Colon (tissue), 2 donors: ENCODE measurements around the gene MYRIP.
"Not testable (repeated sequence)": the region's sequence is repeated elsewhere in the genome, so short reads cannot be mapped to it uniquely, and the experiment has no call there.

ENCODE experiments used
- FAIRE-seq: peaks from 2 replicates; lab custom pipeline; 2012; peaks lifted over from hg19 to GRCh38; lab: Jason Lieb, UNC
- donor health status: control.
- donor health status: control.

Gene MYRIP

GRCh38 chr3:40037582-40037981 is 228.2 kb downstream of the MYRIP start:
- no peak for FAIRE-seq

GRCh38 chr3:40042752-40043443 is 233.5 kb downstream of the MYRIP start:
- no peak for FAIRE-seq

GRCh38 chr3:40043444-40043755 is 234.0 kb downstream of the MYRIP start:
- no peak for FAIRE-seq

- no peak for FAIRE-seq
Measured at GRCh38 chr3:40044487-40044886, 235.1 kb downstream of the MYRIP start.

DNA sequence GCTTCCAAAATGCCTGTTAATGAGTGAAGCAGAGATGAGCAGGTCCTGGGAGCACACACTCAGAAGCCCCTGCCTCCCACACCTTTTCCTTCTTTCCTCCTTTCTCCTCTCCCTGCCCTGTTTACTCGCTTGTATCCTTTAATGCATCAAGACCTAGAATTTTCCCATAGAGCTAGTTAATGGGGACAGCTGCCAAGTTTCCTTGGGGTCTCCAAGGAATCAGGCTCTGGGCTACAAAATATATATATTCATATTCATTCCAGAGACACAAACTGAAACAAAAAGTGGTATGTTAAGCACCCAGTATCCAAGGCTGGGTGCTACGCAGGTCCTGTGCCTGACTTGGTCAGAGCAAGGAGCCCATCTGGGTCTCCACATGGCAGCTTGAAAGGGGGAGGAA is 235.6 kb downstream of the MYRIP start:
- FAIRE-seq: no peak

DNA sequence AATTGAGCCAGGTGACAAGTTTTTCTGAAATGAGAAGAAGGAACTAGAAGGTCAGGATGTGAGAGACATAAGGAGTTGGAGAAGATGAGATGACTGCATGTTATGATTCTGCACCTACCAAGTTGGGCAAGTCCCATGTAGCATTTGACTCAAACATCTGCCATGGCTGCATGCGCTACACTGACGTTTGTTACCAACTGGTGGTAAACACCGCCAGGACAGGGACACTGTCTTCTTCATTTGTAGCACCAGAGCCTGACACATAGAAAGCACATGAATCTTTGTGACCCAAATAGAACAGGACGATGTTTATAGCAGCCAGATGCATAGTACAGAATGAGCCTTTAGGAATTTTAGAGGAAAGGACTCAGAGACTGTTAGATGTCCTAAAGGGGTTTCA is 236.7 kb downstream of the MYRIP start:
- no peak for FAIRE-seq

GRCh38 chr3:40047406-40047805 is 238.0 kb downstream of the MYRIP start:
- FAIRE-seq: no peak

DNA sequence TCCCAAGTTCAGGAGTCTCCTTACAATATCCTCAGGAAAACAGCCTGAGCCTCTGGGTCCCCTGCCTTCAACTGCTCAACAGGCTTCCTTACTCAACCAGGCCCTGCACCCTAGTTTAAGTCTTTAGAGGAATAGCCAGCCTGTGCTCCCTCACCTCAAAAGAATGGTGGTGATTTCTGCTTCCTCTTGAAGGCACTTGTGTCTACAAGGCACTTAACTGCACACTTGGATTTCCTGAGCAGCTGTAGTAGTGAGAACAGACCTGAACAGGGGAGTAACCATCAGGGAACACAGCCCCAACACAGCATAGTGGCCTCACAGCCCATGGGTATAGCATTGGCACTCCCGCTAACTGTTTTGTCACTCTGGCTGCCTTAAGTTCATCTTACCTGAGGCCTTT is 244.3 kb downstream of the MYRIP start:
- FAIRE-seq: no peak

DNA sequence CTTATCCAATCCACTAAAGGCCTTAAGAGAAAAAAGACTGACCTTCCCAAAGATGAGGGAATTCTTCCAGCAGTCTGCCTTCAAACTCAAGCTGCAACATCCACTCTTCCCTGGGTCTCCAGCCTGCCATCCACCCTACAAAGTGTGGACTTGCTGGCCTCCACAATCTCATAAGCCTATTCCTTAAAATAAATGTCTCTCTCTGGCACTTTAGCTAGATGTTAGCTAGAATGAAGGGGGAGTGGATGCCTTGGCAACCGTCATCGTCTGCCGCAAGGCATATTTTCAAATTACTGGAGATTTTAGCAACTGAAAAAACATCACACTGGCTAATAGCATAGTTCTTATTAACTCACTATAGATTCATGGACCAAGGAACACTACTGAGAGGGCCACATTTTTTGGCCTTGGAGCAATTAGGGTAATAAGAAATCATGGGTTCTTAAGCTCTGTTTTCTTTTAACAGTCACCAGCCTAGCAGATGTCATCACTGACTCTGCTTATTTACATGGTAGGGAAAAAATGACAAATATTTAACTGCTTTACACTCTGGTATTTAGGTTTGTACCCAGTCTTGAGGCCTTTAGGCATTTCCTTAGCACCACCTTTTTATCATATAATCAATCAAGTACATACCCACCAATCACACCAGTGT is 245.3 kb downstream of the MYRIP start:
- no peak for FAIRE-seq

- FAIRE-seq: no peak
Measured at GRCh38 chr3:40055361-40055760, 246.0 kb downstream of the MYRIP start.

DNA sequence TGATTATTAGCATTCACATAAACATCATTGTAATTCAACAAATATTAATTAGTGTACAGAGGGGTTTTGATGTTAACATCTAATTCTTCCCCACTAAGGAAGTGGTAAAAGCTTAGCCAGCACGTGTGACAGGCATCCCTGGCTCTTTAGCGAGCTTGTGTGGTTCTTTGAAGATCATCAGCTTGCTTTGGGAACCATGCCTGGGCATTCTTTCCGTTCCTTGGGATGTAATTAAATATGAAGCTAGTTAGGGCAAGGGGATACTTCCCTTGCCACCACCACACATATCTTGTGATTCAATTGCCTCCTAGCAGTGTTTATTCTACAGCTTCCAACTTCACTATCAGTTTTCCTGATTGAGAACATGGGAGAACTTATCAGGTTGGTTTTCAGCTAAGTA is 246.5 kb downstream of the MYRIP start:
- no peak for FAIRE-seq

- no peak for FAIRE-seq
Measured at GRCh38 chr3:40057077-40057476, 247.7 kb downstream of the MYRIP start.

GRCh38 chr3:40057786-40058185 is 248.4 kb downstream of the MYRIP start:
- no peak for FAIRE-seq

- no peak for FAIRE-seq
Measured at GRCh38 chr3:40068636-40069035, 259.2 kb downstream of the MYRIP start.

- FAIRE-seq: no peak
Measured at GRCh38 chr3:40070816-40071215, 261.4 kb downstream of the MYRIP start.

DNA sequence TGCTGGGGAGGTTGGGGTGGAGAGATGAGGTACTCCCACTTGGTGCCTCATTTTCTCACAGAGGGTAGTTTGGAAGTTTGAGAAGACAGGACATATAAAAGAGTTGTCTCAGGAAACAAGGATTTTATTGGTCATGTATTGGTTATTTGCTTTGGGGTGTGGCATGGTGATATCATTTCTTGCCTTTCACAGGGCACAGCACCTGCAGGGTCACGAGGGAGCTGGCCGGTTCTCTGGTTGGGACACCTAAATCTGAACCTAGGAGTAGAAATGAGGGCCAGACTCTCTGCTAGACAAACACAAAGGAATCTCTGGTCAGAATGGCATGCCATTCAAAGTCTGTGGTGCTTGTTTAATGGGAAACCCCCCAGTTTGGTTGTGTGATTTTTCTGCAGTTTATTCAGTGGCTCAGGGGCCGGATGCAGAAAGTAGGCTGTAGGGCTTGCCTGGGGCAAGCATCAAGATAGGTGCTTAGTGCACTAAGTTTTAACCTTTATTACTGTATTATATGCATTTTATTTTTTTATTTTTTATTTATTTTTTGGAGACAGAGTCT is 262.4 kb downstream of the MYRIP start:
- FAIRE-seq: no peak

DNA sequence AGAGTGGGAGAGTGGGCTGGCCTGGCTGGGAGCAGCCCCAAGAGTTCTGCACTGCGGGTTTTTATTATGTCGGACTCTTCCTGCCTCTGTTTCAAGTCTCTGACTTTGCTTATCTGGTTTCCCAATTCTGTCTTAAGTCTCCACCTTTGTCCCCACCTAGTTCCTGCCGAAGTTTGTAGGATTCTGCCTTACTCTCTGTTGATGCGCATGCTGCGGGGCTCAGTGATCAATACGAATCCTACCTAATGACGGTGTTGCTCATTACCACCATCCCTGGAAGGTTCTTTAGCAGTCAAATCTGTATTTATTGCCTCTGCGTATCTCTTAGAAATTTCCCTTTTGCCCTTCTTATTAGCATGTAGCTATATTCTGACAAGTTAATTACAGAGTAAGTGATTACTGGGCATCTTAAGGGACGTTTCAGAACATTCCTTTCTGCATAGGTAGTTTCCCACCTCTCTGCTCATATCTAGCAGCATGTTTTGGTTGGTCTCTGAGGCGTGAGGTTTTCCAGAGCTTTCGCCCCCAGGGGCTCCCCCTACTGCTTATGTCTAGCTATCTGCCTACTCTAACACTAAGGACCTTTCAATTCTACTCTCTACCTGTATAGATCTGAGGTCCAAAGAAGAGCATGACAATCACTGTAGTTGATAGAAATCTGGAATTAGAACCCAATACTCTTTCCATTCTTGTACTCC is 264.1 kb downstream of the MYRIP start:
- no peak for FAIRE-seq

GRCh38 chr3:40077139-40077538 is 267.7 kb downstream of the MYRIP start:
- FAIRE-seq: not testable (repeated sequence)

DNA sequence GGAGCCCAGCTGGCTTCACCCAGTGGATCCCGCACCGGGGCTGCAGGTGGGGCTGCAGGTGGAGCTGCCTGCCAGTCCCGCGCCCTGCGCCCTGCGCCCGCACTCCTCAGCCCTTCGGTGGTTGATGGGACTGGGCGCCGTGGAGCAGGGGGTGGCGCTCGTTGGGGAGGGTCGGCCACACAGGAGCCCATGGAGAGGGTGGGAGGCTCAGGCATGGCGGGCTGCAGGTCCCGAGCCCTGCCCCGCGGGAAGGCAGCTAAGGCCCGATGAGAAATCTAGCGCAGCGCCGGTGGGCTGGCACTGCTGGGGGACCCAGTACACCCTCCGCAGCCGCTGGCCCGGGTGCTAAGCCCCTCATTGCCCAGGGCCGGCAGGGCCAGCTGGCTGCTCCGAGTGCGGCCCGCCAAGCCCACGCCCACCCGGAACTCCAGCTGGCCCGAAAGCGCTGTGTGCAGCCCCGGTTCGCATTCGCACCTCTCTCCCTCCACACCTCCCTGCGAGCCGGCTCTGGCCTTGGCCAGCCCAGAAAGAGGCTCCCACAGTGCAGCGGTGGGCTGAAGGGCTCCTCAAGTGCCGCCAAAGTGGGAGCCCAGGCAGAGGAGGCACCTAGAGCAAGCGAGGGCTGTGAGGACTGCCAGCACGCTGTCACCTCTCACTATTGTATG is 268.6 kb downstream of the MYRIP start:
- FAIRE-seq: not testable (repeated sequence)

- FAIRE-seq: no peak
Measured at GRCh38 chr3:40078590-40078989, 269.2 kb downstream of the MYRIP start.

- FAIRE-seq: no peak
Measured at GRCh38 chr3:40079203-40079846, 269.9 kb downstream of the MYRIP start.

GRCh38 chr3:40079847-40080240 is 270.4 kb downstream of the MYRIP start:
- FAIRE-seq: no peak
